Liver (tissue), 9 donors: ENCODE results near the gene COMMD1. TPM values are rescaled to one million over a fixed set of nuclear protein-coding genes. Genes with fewer than 3 reads are reported as not detected.

Source experiments
- DNase-seq: peaks from one replicate; pipeline ENCODE4 v3.0.0-alpha.2; 2017; ENCODE audit warnings: low spot score
- H3K27ac ChIP-seq, 2 donors: one replicate each; pipeline ENCODE4 v1.7.0; 2013; ENCODE audit warnings: inconsistent platforms in 2 of 2, low read length in 2 of 2, control low read depth in 1 of 2, low read depth in 1 of 2, mild to moderate bottlenecking in 1 of 2
- H3K27me3 ChIP-seq, 4 donors: one replicate each; pipeline versions ENCODE4 v1.6.1 to v1.7.0; 2013; ENCODE audit warnings: low read length in 3 of 4, inconsistent platforms in 1 of 4, mild to moderate bottlenecking in 1 of 4, moderate library complexity in 1 of 4; ENCODE audit not compliant: control insufficient read depth in 4 of 4, insufficient read depth in 4 of 4
- H3K36me3 ChIP-seq, 4 donors: one replicate each; pipeline versions ENCODE4 v1.6.1 to v1.7.0; 2013; ENCODE audit warnings: low read length in 3 of 4, mild to moderate bottlenecking in 3 of 4, low read depth in 1 of 4, moderate library complexity in 1 of 4; ENCODE audit not compliant: control insufficient read depth in 4 of 4, insufficient read depth in 3 of 4
- H3K4me1 ChIP-seq, 4 donors: one replicate each; pipeline versions ENCODE4 v1.6.1 to v1.7.0; 2013; ENCODE audit warnings: low read length in 3 of 4, mild to moderate bottlenecking in 3 of 4, moderate library complexity in 1 of 4; ENCODE audit not compliant: control insufficient read depth in 4 of 4, insufficient read depth in 4 of 4
- H3K4me3 ChIP-seq, 3 donors: one replicate each; pipeline versions ENCODE4 v1.6.1 to v1.7.0; 2013; ENCODE audit warnings: low read length in 3 of 3, control low read depth in 1 of 3, low read depth in 1 of 3, mild to moderate bottlenecking in 1 of 3
- H3K9ac ChIP-seq, 2 donors: one replicate each; pipeline ENCODE4 v1.7.0; 2013; ENCODE audit warnings: low read length in 2 of 2, mild to moderate bottlenecking in 2 of 2, moderate library complexity in 2 of 2, control low read depth in 1 of 2, low read depth in 1 of 2
- H3K9me3 ChIP-seq, 4 donors: one replicate each; pipeline versions ENCODE4 v1.6.1 to v1.7.0; 2013; ENCODE audit warnings: low read length in 3 of 4; ENCODE audit not compliant: control insufficient read depth in 4 of 4
- FOXA1 ChIP-seq: IDR thresholded peaks from 2 replicates; pipeline ENCODE4 v1.6.1; 2016; ENCODE audit warnings: antibody characterized with exemption
- FOXA2 ChIP-seq: IDR thresholded peaks from 2 replicates; pipeline ENCODE4 v1.6.1; 2016; ENCODE audit warnings: antibody characterized with exemption
- GABPA ChIP-seq, 2 donors: IDR thresholded peaks in 1 of 2; conservative IDR thresholded peaks in 1 of 2; 2 replicates each; pipeline ENCODE4 v1.6.1; 2016; ENCODE audit warnings: antibody characterized with exemption in 2 of 2, mild to moderate bottlenecking in 1 of 2, moderate library complexity in 1 of 2
- HNF4A ChIP-seq, 2 donors: conservative IDR thresholded peaks; 2 replicates each; pipeline ENCODE4 v1.6.1; 2016; ENCODE audit warnings: antibody characterized with exemption in 2 of 2, mild to moderate bottlenecking in 2 of 2
- HNF4G ChIP-seq: IDR thresholded peaks from 2 replicates; pipeline ENCODE4 v1.6.1; 2016; ENCODE audit warnings: antibody characterized with exemption
- JUND ChIP-seq, 2 donors: IDR thresholded peaks; 2 replicates each; pipeline ENCODE4 v1.6.1; 2016; ENCODE audit warnings: antibody characterized with exemption in 2 of 2
- RAD21 ChIP-seq, 2 donors: IDR thresholded peaks; 2 replicates each; pipeline ENCODE4 v1.6.1; 2016; ENCODE audit warnings: antibody characterized with exemption in 2 of 2, mild to moderate bottlenecking in 2 of 2
- RXRA ChIP-seq, 2 donors: IDR thresholded peaks; 2 replicates each; pipeline ENCODE4 v1.6.1; 2017 to 2018; ENCODE audit warnings: antibody characterized with exemption in 2 of 2, mild to moderate bottlenecking in 1 of 2
- TAF1 ChIP-seq: conservative IDR thresholded peaks from 2 replicates; pipeline ENCODE4 v1.6.1; 2016; ENCODE audit warnings: antibody characterized with exemption, mild to moderate bottlenecking
- WGBS: extraction: QIAGEN DNeasy Blood & Tissue Kit; methylation state at CpG from one replicate; pipeline ENCODE4 v1.1.7; 2013; 5-methylcytosine and 5-hydroxymethylcytosine counted together
- polyA plus RNA-seq, 2 donors: library from polyadenylated mRNA; stranded (reverse) in 1 of 2; unstranded in 1 of 2; fragments of 200-250 nt in 1 of 2; fragments of >200 nt in 1 of 2; fragmentation: Nextera tagmentation in 1 of 2; extraction: Ambion mirVana in 1 of 2; gene quantifications; one replicate each; pipeline versions ENCODE4 v1.2.1 to v1.2.3, GENCODE V29; 2013 to 2015
- total RNA-seq, 2 donors: library from RNA; depleted of rRNA; stranded (reverse); fragments of >200 nt; gene quantifications; one replicate each; pipeline ENCODE4 v1.2.3, GENCODE V29; 2014
- TF ChIP-seq, protein P1 (sequence below): IDR thresholded peaks from 2 replicates; pipeline ENCODE4 v1.6.1; 2016; ENCODE audit warnings: antibody characterized with exemption
- TF ChIP-seq, protein P2 (sequence below): IDR thresholded peaks from 2 replicates; pipeline ENCODE4 v1.6.1; 2016; ENCODE audit warnings: antibody characterized with exemption
- TF ChIP-seq, protein P3 (sequence below): IDR thresholded peaks from 2 replicates; pipeline ENCODE4 v1.6.1; 2016; ENCODE audit warnings: antibody characterized with exemption
- TF ChIP-seq, protein P4 (sequence below): IDR thresholded peaks from 2 replicates; pipeline ENCODE4 v1.6.1; 2016; ENCODE audit warnings: antibody characterized with exemption, mild to moderate bottlenecking
- donor health status: healthy.
- donor health status: healthy.
- donor health status: healthy.
- donor health status: healthy.
- donor health status: healthy.

The COMMD1 gene
- total and polyA plus RNA-seq, 4 donors = 17.4 to 47.9 (median 20.7) TPM

DNA sequence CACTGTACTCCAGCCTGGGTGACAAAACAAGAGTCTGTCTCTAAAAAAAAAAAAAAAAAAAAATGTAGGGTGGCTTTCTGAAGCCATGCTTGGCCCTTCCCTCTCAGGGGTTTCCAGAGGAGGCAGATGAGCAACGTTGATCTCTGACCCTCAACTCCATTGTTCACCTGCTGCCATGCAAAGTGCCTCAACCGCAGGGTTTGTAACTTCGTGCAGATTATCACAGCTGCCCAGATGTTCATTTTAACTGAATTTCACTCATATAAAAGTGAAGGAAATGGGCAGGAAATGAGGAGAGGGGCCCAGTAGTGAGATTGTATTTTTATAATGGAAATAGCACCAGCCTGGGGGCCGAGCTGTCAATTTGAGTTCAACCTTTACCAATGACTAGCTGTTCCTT lies 275.5 kb downstream of the COMMD1 start:
- no peak overlapping the region for H3K4me3 ChIP-seq
- peaks cover 0 to 5% (median 1%) of the 10 kb centered on the region in 4 donors for H3K4me1 ChIP-seq
- H3K9ac ChIP-seq = no peak overlapping the region
- DNase-seq = no peak
- H3K9me3 ChIP-seq = no peaks in the 10 kb centered on the region
- no peak overlapping the region for H3K27ac ChIP-seq
- H3K27me3 ChIP-seq = no peaks in the 10 kb centered on the region
- no peak for TF ChIP-seq FOXA2
- no peak for TF ChIP-seq HNF4G
- no peak for TF ChIP-seq JUND (IDR thresholded peaks at IDR 0.05)
- TF ChIP-seq RXRA (IDR thresholded peaks at IDR 0.05) = no peak
- TF ChIP-seq, protein P1, sequence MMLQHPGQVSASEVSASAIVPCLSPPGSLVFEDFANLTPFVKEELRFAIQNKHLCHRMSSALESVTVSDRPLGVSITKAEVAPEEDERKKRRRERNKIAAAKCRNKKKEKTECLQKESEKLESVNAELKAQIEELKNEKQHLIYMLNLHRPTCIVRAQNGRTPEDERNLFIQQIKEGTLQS = no peak
- TF ChIP-seq, protein P2, sequence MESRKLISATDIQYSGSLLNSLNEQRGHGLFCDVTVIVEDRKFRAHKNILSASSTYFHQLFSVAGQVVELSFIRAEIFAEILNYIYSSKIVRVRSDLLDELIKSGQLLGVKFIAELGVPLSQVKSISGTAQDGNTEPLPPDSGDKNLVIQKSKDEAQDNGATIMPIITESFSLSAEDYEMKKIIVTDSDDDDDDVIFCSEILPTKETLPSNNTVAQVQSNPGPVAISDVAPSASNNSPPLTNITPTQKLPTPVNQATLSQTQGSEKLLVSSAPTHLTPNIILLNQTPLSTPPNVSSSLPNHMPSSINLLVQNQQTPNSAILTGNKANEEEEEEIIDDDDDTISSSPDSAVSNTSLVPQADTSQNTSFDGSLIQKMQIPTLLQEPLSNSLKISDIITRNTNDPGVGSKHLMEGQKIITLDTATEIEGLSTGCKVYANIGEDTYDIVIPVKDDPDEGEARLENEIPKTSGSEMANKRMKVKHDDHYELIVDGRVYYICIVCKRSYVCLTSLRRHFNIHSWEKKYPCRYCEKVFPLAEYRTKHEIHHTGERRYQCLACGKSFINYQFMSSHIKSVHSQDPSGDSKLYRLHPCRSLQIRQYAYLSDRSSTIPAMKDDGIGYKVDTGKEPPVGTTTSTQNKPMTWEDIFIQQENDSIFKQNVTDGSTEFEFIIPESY = no peak
- WGBS = 70% methylated on average over 4 of the region's 4 CpGs
- H3K36me3 ChIP-seq = no peaks in the 10 kb centered on the region

DNA sequence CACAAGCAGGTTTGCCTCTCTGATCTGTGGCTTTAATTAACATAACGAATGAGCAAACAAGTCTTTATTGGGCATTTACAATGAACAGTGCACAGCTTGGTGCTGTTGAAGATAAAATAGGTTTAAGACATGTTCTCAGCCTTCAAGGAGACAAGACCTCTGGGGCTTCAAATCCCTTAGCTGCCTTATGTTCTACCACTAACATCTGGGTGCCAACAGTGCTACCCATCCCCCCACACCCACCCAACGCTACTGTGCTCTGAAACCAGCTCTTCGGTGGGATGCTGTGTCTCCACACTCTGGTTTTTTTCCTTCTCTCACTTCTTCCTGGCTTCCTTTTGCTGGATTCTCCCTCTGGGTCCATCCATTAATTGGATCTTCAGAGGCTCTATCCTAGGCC lies 276.4 kb downstream of the COMMD1 start:
- H3K27ac ChIP-seq = no peak overlapping the region
- no peaks in the 10 kb centered on the region for H3K27me3 ChIP-seq
- peaks cover 0 to 3% (median under 1%) of the 10 kb centered on the region in 4 donors for H3K4me1 ChIP-seq
- H3K4me3 ChIP-seq = no peak overlapping the region
- DNase-seq = no peak
- TF ChIP-seq GABPA (IDR thresholded peaks at IDR 0.05 in 1 of 2, conservative IDR thresholded peaks at IDR 0.05 in 1 of 2) (no peak), FOXA1 (no peak), RAD21 (IDR thresholded peaks at IDR 0.05) (no peak), HNF4A (conservative IDR thresholded peaks at IDR 0.05) (no peak), TAF1 (no peak), HNF4G (no peak)
- TF ChIP-seq, protein P2 = no peak
- TF ChIP-seq, protein P3, sequence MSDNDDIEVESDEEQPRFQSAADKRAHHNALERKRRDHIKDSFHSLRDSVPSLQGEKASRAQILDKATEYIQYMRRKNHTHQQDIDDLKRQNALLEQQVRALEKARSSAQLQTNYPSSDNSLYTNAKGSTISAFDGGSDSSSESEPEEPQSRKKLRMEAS = no peak
- H3K9ac ChIP-seq = no peak overlapping the region
- H3K36me3 ChIP-seq = no peaks in the 10 kb centered on the region
- H3K9me3 ChIP-seq = no peaks in the 10 kb centered on the region
- 89% methylated on average over 3 of the region's 3 CpGs for WGBS

DNA sequence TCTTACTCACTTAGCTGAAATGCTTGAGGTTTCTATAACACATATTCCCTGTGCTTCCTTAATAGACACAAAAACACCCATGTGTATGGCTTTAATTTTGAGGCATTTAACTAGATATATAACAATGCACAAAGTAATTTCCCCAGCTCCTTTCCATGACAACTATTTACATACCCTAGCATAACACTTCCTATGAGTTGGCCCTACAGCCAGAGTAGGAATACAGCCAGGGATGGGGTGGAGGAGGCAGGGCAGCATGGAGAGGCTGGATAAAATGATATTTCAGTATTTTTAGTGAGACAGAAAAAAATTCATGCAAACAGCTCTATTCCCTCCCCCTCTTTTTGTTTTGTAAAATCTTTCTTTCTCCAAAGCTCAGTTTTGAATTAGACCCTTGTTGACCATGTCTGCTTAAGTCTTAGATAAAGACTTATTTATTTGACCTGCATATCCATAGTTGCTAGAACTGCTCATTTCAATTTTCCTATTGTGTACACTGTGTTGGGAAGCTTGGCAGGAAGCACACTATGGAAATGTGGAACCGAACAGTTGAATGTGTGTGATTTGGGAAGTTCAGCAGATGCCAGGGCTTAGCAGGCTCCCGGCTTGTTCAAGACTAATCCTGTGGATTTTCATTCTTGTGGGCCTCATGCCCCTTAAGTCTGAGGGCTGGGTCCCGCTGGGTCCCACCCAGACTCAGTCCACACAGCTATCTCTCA lies 279.2 kb downstream of the COMMD1 start:
- Histone ChIP-seq H3K4me1 (peaks cover 2 to 25% (median 19%) of the 10 kb centered on the region in 4 donors), H3K36me3 (no peaks in the 10 kb centered on the region), H3K27me3 (no peaks in the 10 kb centered on the region), H3K9ac (no peak overlapping the region), H3K9me3 (no peaks in the 10 kb centered on the region), H3K27ac (no peak overlapping the region), H3K4me3 (no peak overlapping the region)
- no peak for DNase-seq
- TF ChIP-seq, protein P4, sequence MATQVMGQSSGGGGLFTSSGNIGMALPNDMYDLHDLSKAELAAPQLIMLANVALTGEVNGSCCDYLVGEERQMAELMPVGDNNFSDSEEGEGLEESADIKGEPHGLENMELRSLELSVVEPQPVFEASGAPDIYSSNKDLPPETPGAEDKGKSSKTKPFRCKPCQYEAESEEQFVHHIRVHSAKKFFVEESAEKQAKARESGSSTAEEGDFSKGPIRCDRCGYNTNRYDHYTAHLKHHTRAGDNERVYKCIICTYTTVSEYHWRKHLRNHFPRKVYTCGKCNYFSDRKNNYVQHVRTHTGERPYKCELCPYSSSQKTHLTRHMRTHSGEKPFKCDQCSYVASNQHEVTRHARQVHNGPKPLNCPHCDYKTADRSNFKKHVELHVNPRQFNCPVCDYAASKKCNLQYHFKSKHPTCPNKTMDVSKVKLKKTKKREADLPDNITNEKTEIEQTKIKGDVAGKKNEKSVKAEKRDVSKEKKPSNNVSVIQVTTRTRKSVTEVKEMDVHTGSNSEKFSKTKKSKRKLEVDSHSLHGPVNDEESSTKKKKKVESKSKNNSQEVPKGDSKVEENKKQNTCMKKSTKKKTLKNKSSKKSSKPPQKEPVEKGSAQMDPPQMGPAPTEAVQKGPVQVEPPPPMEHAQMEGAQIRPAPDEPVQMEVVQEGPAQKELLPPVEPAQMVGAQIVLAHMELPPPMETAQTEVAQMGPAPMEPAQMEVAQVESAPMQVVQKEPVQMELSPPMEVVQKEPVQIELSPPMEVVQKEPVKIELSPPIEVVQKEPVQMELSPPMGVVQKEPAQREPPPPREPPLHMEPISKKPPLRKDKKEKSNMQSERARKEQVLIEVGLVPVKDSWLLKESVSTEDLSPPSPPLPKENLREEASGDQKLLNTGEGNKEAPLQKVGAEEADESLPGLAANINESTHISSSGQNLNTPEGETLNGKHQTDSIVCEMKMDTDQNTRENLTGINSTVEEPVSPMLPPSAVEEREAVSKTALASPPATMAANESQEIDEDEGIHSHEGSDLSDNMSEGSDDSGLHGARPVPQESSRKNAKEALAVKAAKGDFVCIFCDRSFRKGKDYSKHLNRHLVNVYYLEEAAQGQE = no peak
- no peak for TF ChIP-seq RXRA (IDR thresholded peaks at IDR 0.05)
- TF ChIP-seq FOXA1 = no peak
- no peak for TF ChIP-seq TAF1
- TF ChIP-seq, protein P2 = no peak
- WGBS = 88% methylated on average over 3 of the region's 3 CpGs
